H1 (cell line): ENCODE measurements around the gene BBS9. TPM values are rescaled to one million over a fixed set of nuclear protein-coding genes. Genes with fewer than 3 reads are reported as not detected.

Experiments
- CTCF ChIA-PET: fragments of 300-600 bp; sonication (Branson Sonifier 250); formaldehyde crosslinking; loops from one replicate; lab custom pipeline; 2021; ENCODE audit not compliant: partially characterized antibody; lab: Charles Lee
- POLR2A ChIA-PET: fragments of 300-600 bp; sonication (Branson Sonifier 250); formaldehyde crosslinking; loops from one replicate; lab custom pipeline; 2021; ENCODE audit warnings: inconsistent platforms; ENCODE audit not compliant: partially characterized antibody; lab: Charles Lee
- DNase-seq, 2 experiments: peaks; one replicate each; pipeline versions ENCODE4 v3.0.0 to v3.0.0-alpha.2; 2010 to 2022; ENCODE audit warnings: low spot score in 2 of 2, low read depth in 1 of 2, mixed read lengths in 1 of 2
- FAIRE-seq: peaks from 2 replicates; lab custom pipeline; 2011; peaks lifted over from hg19 to GRCh38; lab: Jason Lieb, UNC
- H2AFZ ChIP-seq: 2 replicates; pipeline ENCODE4 v1.8.1; 2012; ENCODE audit warnings: low read length, inconsistent platforms
- H2AK5ac ChIP-seq: 2 replicates; pipeline ENCODE4 v1.6.1; 2013; ENCODE audit warnings: low read depth, low read length
- H2BK120ac ChIP-seq: replicated peaks from 2 replicates; pipeline ENCODE3; 2013; ENCODE audit warnings: low read depth, low read length, inconsistent platforms
- H2BK12ac ChIP-seq: 2 replicates; pipeline ENCODE4 v1.6.1; 2013; ENCODE audit warnings: low read depth, low read length
- H2BK15ac ChIP-seq: 2 replicates; pipeline ENCODE4 v1.6.1; 2013; ENCODE audit warnings: low read length
- H2BK20ac ChIP-seq: 2 replicates; pipeline ENCODE4 v1.6.1; 2013; ENCODE audit warnings: low read length
- H2BK5ac ChIP-seq: 2 replicates; pipeline ENCODE4 v1.6.1; 2013; ENCODE audit warnings: low read depth, low read length
- H3K14ac ChIP-seq: 2 replicates; pipeline ENCODE4 v1.6.1; 2013; ENCODE audit warnings: inconsistent platforms; ENCODE audit not compliant: insufficient read length
- H3K18ac ChIP-seq: 2 replicates; pipeline ENCODE4 v1.6.1; 2013; ENCODE audit warnings: low read length; ENCODE audit errors: extremely low read depth
- H3K23ac ChIP-seq: 2 replicates; pipeline ENCODE4 v1.6.1; 2013; ENCODE audit warnings: inconsistent platforms; ENCODE audit not compliant: insufficient read length
- H3K23me2 ChIP-seq: 2 replicates; pipeline ENCODE4 v1.6.1; 2013; ENCODE audit warnings: low read depth, low read length
- H3K27ac ChIP-seq: 2 replicates; pipeline ENCODE4 v1.6.1; 2011; ENCODE audit warnings: low read depth, low read length, inconsistent platforms
- H3K27me3 ChIP-seq, 4 experiments: replicated peaks in 1 of 4; 1 replicate in 1 of 4; 2 replicates in 3 of 4; pipeline versions ENCODE4 v1.6.1 to v1.8.1; 2011 to 2013; ENCODE audit warnings: low read length in 3 of 4, mild to moderate bottlenecking in 3 of 4, inconsistent platforms in 2 of 4, mixed read lengths in 2 of 4, moderate library complexity in 1 of 4; ENCODE audit not compliant: control insufficient read depth in 3 of 4, insufficient read depth in 3 of 4; ENCODE audit errors: extremely low read depth in 1 of 4
- H3K36me3 ChIP-seq, 4 experiments: 2 replicates each; pipeline versions ENCODE4 v1.6.1 to v1.8.1; 2011 to 2013; ENCODE audit warnings: mild to moderate bottlenecking in 4 of 4, low read length in 3 of 4, moderate library complexity in 2 of 4, control low read depth in 1 of 4, inconsistent platforms in 1 of 4; ENCODE audit not compliant: insufficient read depth in 4 of 4, control insufficient read depth in 2 of 4
- H3K4ac ChIP-seq: replicated peaks from 2 replicates; pipeline ENCODE3; 2013; ENCODE audit warnings: low read length, low read depth, mixed read lengths, inconsistent platforms; ENCODE audit not compliant: insufficient read length
- H3K4me1 ChIP-seq, 4 experiments: replicated peaks in 1 of 4; 1 replicate in 1 of 4; 2 replicates in 3 of 4; pipeline versions ENCODE4 v1.6.1 to v1.8.1; 2011 to 2013; ENCODE audit warnings: low read length in 3 of 4, inconsistent platforms in 2 of 4, mixed read lengths in 1 of 4; ENCODE audit not compliant: insufficient read depth in 4 of 4, control insufficient read depth in 3 of 4
- H3K4me2 ChIP-seq, 2 experiments: 2 replicates each; pipeline versions ENCODE4 v1.6.1 to v1.8.1; 2011 to 2013; ENCODE audit warnings: low read depth in 2 of 2, low read length in 2 of 2, control low read depth in 1 of 2, inconsistent platforms in 1 of 2, mild to moderate bottlenecking in 1 of 2; ENCODE audit not compliant: insufficient read depth in 1 of 2
- H3K4me3 ChIP-seq, 4 experiments: fragments of 200-600, 300-600 bp in 1 of 4; sonication (generic), shearing (Covaris generic), sonication (Bioruptor Twin) in 1 of 4; 2 replicates each; pipeline versions ENCODE4 v1.5.1 to v1.8.1; 2011 to 2016; ENCODE audit warnings: low read length in 4 of 4, low read depth in 3 of 4, control low read depth in 2 of 4, inconsistent platforms in 2 of 4, mild to moderate bottlenecking in 2 of 4, mixed read lengths in 1 of 4, moderate library complexity in 1 of 4; ENCODE audit not compliant: insufficient read depth in 2 of 4; ENCODE audit errors: extremely low read depth in 1 of 4
- H3K56ac ChIP-seq: replicated peaks from 2 replicates; pipeline ENCODE3; 2013; ENCODE audit warnings: low read depth, mild to moderate bottlenecking, mixed read lengths, low read length, inconsistent platforms; ENCODE audit not compliant: insufficient read length
- H3K79me1 ChIP-seq: 2 replicates; pipeline ENCODE4 v1.6.1; 2013; ENCODE audit warnings: low read depth, low read length, control low read depth
- H3K79me2 ChIP-seq, 2 experiments: 2 replicates each; pipeline versions ENCODE4 v1.6.1 to v1.8.1; 2012 to 2013; ENCODE audit warnings: low read length in 2 of 2, mild to moderate bottlenecking in 2 of 2, inconsistent platforms in 1 of 2; ENCODE audit not compliant: insufficient read depth in 2 of 2, control insufficient read depth in 1 of 2
- H3K9ac ChIP-seq, 4 experiments: replicated peaks in 1 of 4; 1 replicate in 1 of 4; 2 replicates in 3 of 4; pipeline versions ENCODE4 v1.6.1 to v1.8.1; 2011 to 2013; ENCODE audit warnings: low read depth in 3 of 4, low read length in 3 of 4, control low read depth in 2 of 4, mild to moderate bottlenecking in 2 of 4, moderate library complexity in 2 of 4, inconsistent platforms in 1 of 4; ENCODE audit errors: extremely low read depth in 1 of 4
- H3K9me3 ChIP-seq, 2 experiments: 2 replicates each; pipeline versions ENCODE4 v1.6.1 to v1.8.1; 2012 to 2013; ENCODE audit warnings: mild to moderate bottlenecking in 2 of 2, moderate library complexity in 2 of 2, control low read depth in 1 of 2, inconsistent platforms in 1 of 2, low read depth in 1 of 2, low read length in 1 of 2, mixed read lengths in 1 of 2; ENCODE audit not compliant: insufficient read depth in 2 of 2
- H4K20me1 ChIP-seq, 2 experiments: replicated peaks in 1 of 2; 2 replicates each; pipeline versions ENCODE3 to v1.8.1; 2011 to 2013; ENCODE audit warnings: inconsistent platforms in 2 of 2, low read length in 2 of 2, mild to moderate bottlenecking in 1 of 2; ENCODE audit not compliant: insufficient read depth in 2 of 2, control insufficient read depth in 1 of 2
- H4K5ac ChIP-seq: 2 replicates; pipeline ENCODE4 v1.6.1; 2013; ENCODE audit warnings: low read length, low read depth, mixed read lengths, inconsistent platforms; ENCODE audit not compliant: insufficient read length
- H4K8ac ChIP-seq: 2 replicates; pipeline ENCODE4 v1.8.0; 2013; ENCODE audit warnings: mild to moderate bottlenecking, moderate library complexity, low read length, inconsistent platforms; ENCODE audit not compliant: insufficient read depth; ENCODE audit errors: extremely low read depth
- H4K91ac ChIP-seq: replicated peaks from 2 replicates; pipeline ENCODE3; 2013; ENCODE audit warnings: low read length, mixed read lengths, inconsistent platforms; ENCODE audit not compliant: insufficient read length
- BCL11A ChIP-seq, 2 experiments: IDR thresholded peaks; one replicate each; pipeline ENCODE4 v1.6.1; 2011; ENCODE audit warnings: low read depth in 2 of 2, low read length in 2 of 2, mild to moderate bottlenecking in 2 of 2
- BRCA1 ChIP-seq: IDR thresholded peaks from 2 replicates; pipeline ENCODE4 v1.6.1; 2012; ENCODE audit warnings: low read depth, low read length, improper control_type of control experiment
- CBX5 ChIP-seq: fragments of 300-800, 300-1000 bp; sonication (generic); IDR thresholded peaks from 2 replicates; pipeline ENCODE4 v1.7.1; 2016; ENCODE audit warnings: antibody characterized with exemption, low read length, low read depth
- GABPA ChIP-seq: IDR thresholded peaks from 2 replicates; pipeline ENCODE4 v1.6.1; 2011; ENCODE audit warnings: mild to moderate bottlenecking, low read length, moderate library complexity, borderline replicate concordance; ENCODE audit not compliant: insufficient read depth
- GTF2F1 ChIP-seq: IDR thresholded peaks from 2 replicates; pipeline ENCODE4 v1.6.1; 2012; ENCODE audit warnings: low read depth, low read length, improper control_type of control experiment, borderline replicate concordance
- HDAC6 ChIP-seq: IDR thresholded peaks from one replicate; pipeline ENCODE4 v1.7.1; 2012; ENCODE audit warnings: low read depth, mild to moderate bottlenecking, inconsistent platforms, low read length, moderate library complexity
- JUND ChIP-seq: IDR thresholded peaks from 2 replicates; pipeline ENCODE4 v1.6.1; 2011; ENCODE audit warnings: mild to moderate bottlenecking, improper control_type of control experiment, low read length
- SIRT6 ChIP-seq: IDR thresholded peaks from one replicate; pipeline ENCODE4 v1.7.1; 2012; ENCODE audit warnings: low read length, inconsistent platforms
- SP4 ChIP-seq: IDR thresholded peaks from 2 replicates; pipeline ENCODE4 v1.6.1; 2012; ENCODE audit warnings: low read length, inconsistent platforms
- WGBS, 2 experiments: shearing (Covaris generic) in 1 of 2; methylation state at CpG; one replicate each; pipeline versions ENCODE4 v1.1.6 to v1.1.7; 2013 to 2015; ENCODE audit warnings: low lambda C conversion rate in 2 of 2, mixed read lengths in 2 of 2, inconsistent platforms in 1 of 2, low coverage in 1 of 2, missing lambda C conversion rate in 1 of 2; ENCODE audit not compliant: insufficient replicate concordance in 2 of 2, insufficient coverage in 1 of 2, insufficient read length in 1 of 2; ENCODE audit errors: extremely low coverage in 1 of 2, missing lambda C conversion rate in 1 of 2; 5-methylcytosine and 5-hydroxymethylcytosine counted together
- polyA plus RNA-seq, 7 experiments: library from polyadenylated mRNA; depleted of rRNA in 3 of 7; stranded (reverse) in 5 of 7; unstranded in 2 of 7; fragments of >200 nt in 5 of 7; fragments of 200-250 nt in 2 of 7; gene quantifications; 1 replicate in 5 of 7; 2 replicates in 1 of 7; 4 replicates in 1 of 7; pipeline versions ENCODE4 v1.2.1 to v1.2.3, GENCODE V29; 2011 to 2013; ENCODE audit warnings: missing spikeins in 2 of 7, mixed read lengths in 2 of 7
- total RNA-seq: library from RNA; stranded (reverse); fragmentation: NEBNext Ultra II Directional; extraction: Animal tissue kit (Norgen Biotek cat#: 25700); gene quantifications from 2 replicates; pipeline ENCODE4 v1.2.1, GENCODE V29; 2021
- TF ChIP-seq, protein P1 (sequence below), 3 experiments: IDR thresholded peaks; 1 replicate in 2 of 3; 2 replicates in 1 of 3; pipeline versions ENCODE4 v1.5.1 to v1.6.1; 2011; ENCODE audit warnings: low read length in 3 of 3, mild to moderate bottlenecking in 3 of 3, inconsistent platforms in 2 of 3, low read depth in 1 of 3, moderate library complexity in 1 of 3; ENCODE audit not compliant: insufficient read depth in 1 of 3; ENCODE audit errors: control extremely low read depth in 1 of 3
- TF ChIP-seq, protein P2 (sequence below): IDR thresholded peaks from 2 replicates; pipeline ENCODE4 v1.6.1; 2012; ENCODE audit warnings: inconsistent platforms
- TF ChIP-seq, protein P3 (sequence below): IDR thresholded peaks from 2 replicates; pipeline ENCODE4 v1.6.1; 2012; ENCODE audit warnings: inconsistent platforms

The BBS9 gene
- total and polyA plus RNA-seq, 2 of the 8 experiments (the other 6 are each of a cell fraction or from before 2014, with no cell fraction given), result 22.3 to 37.0 TPM

DNA sequence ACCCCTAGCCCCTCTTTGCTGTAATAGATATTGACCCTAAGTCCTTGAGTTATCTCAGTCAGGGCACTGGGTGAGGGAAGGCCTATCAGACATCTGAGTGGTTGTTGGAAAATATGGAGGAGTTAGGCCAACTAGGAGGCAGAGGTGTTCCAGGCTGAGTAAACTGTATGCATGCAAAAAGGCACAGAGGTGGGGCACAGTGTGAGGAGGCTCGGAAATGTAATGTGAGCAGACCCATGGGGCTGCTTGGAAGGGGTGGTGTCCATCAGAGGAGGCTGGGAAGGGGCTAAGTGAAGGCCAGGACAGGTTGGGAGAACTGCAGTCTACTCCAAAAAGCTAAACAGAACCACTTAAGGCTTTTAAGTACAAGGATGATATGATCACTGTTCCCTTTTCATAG, 452.7 kb downstream of the BBS9 start:
- FAIRE-seq (no peak), DNase-seq (no peak)
- no peak overlapping the region for H4K8ac ChIP-seq
- H2BK12ac ChIP-seq, result no peak overlapping the region
- no peak overlapping the region for H2AK5ac ChIP-seq
- H3K9me3 ChIP-seq, result no peaks in the 10 kb centered on the region
- POLR2A ChIA-PET, result no interaction called here
- H3K4me3 ChIP-seq, result no peak overlapping the region
- H3K27ac ChIP-seq, result no peak overlapping the region
- H3K36me3 ChIP-seq, result no peaks in the 10 kb centered on the region
- H4K91ac ChIP-seq, result no peak overlapping the region
- H3K18ac ChIP-seq, result no peak overlapping the region
- no peak overlapping the region for H3K14ac ChIP-seq
- H3K4me1 ChIP-seq, result no peaks in the 10 kb centered on the region
- WGBS, 2 experiments, result 90% methylated on average over 1 of the region's 1 CpG; no CpG with 5 or more reads in 1 of the 2 experiments
- no peak overlapping the region for H3K9ac ChIP-seq
- H3K23ac ChIP-seq, result no peak overlapping the region
- H3K56ac ChIP-seq, result peak overlapping the region; percentile 73
- H2BK120ac ChIP-seq, result no peak overlapping the region
- no peaks in the 10 kb centered on the region for H3K79me1 ChIP-seq
- 0 out of 2 replicates have a peak overlapping the region, but pooled peaks have one; percentile 8 for H2BK20ac ChIP-seq
- no peak overlapping the region for H3K4me2 ChIP-seq
- H3K27me3 ChIP-seq, result no peaks in the 10 kb centered on the region
- H2BK15ac ChIP-seq, result no peak overlapping the region
- H4K20me1 ChIP-seq, result peaks cover 0 to 3% of the 10 kb centered on the region in 2 experiments
- no peak overlapping the region for H4K5ac ChIP-seq
- no peak overlapping the region for H3K4ac ChIP-seq
- H3K79me2 ChIP-seq, result no peaks in the 10 kb centered on the region
- no peaks in the 10 kb centered on the region for H3K23me2 ChIP-seq
- H2AFZ ChIP-seq, result no peak overlapping the region
- no peak overlapping the region for H2BK5ac ChIP-seq
- CTCF ChIA-PET, result no interaction called here
- TF ChIP-seq CBX5 (no peak), BRCA1 (no peak), HDAC6 (no peak), SIRT6 (no peak), JUND (no peak), BCL11A (IDR thresholded peaks at IDR 0.05; ENCODE audit: low read depth in 2 of 2, low read length in 2 of 2) (no peak), GTF2F1 (no peak), SP4 (no peak), GABPA (no peak)
- TF ChIP-seq, protein P1, sequence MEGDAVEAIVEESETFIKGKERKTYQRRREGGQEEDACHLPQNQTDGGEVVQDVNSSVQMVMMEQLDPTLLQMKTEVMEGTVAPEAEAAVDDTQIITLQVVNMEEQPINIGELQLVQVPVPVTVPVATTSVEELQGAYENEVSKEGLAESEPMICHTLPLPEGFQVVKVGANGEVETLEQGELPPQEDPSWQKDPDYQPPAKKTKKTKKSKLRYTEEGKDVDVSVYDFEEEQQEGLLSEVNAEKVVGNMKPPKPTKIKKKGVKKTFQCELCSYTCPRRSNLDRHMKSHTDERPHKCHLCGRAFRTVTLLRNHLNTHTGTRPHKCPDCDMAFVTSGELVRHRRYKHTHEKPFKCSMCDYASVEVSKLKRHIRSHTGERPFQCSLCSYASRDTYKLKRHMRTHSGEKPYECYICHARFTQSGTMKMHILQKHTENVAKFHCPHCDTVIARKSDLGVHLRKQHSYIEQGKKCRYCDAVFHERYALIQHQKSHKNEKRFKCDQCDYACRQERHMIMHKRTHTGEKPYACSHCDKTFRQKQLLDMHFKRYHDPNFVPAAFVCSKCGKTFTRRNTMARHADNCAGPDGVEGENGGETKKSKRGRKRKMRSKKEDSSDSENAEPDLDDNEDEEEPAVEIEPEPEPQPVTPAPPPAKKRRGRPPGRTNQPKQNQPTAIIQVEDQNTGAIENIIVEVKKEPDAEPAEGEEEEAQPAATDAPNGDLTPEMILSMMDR (IDR thresholded peaks at IDR 0.05; ENCODE audit: control extremely low read depth in 1 of 3, insufficient read depth in 1 of 3, low read depth in 1 of 3, low read length in 3 of 3), result no peak
- TF ChIP-seq, protein P2, sequence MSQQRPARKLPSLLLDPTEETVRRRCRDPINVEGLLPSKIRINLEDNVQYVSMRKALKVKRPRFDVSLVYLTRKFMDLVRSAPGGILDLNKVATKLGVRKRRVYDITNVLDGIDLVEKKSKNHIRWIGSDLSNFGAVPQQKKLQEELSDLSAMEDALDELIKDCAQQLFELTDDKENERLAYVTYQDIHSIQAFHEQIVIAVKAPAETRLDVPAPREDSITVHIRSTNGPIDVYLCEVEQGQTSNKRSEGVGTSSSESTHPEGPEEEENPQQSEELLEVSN, result no peak
- TF ChIP-seq, protein P3, sequence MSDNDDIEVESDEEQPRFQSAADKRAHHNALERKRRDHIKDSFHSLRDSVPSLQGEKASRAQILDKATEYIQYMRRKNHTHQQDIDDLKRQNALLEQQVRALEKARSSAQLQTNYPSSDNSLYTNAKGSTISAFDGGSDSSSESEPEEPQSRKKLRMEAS, result no peak
